Central memory CD4-positive, alpha-beta T cell (primary cell): ENCODE measurements around the gene SLC1A4.
"Not testable (repeated sequence)": the region's sequence is repeated elsewhere in the genome, so short reads cannot be mapped to it uniquely, and the experiment has no call there.

ENCODE experiments used
- DNase-seq: peaks from one replicate; pipeline ENCODE4 v3.0.0; 2022
- total RNA-seq, 3 experiments: gene quantifications; one replicate each; lab custom pipeline; 2026; lab: John Stamatoyannopoulos, UW

SLC1A4 gene
- total RNA-seq = 3.7 to 64.6 (median 49.0) reads per million in 3 experiments

- peak; percentile 72 for DNase-seq
Measured at GRCh38 chr2:64989126-64989981, at the start of gene SLC1A4. Gene SLC1A4, plus strand, starts transcription at chr2:64989399. Its CDS starts 245 bp downstream, at chr2:64989644.

GRCh38 chr2:64941143-64941542 lies 48.1 kb upstream of the SLC1A4 start:
- no peak for DNase-seq

DNA sequence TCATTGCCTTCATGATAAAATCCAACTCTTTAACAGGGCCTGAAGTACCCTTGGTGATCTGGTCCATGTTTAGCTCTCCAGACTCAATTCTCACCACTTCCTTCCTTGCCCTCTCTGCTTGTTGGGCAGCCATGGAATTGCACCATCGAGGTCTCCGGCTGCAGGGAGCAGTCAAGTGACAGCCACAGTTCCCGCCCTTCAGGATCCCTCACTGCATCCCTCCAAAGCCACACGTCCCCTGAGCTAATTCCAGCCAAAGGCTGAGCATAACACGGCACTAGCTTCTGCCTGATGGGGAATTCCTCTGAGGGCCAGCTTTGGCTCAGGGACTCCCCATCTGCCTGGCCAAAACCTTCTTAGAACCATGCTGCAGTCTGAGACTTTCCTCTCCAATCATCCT lies 47.4 kb upstream of the SLC1A4 start:
- DNase-seq = no peak

GRCh38 chr2:64942693-64943092 lies 46.5 kb upstream of the SLC1A4 start:
- DNase-seq = no peak

- no peak for DNase-seq
Measured at GRCh38 chr2:64943387-64944150, 45.6 kb upstream of the SLC1A4 start.

GRCh38 chr2:64944484-64944883 lies 44.7 kb upstream of the SLC1A4 start:
- DNase-seq = no peak

GRCh38 chr2:64945973-64946768 lies 43.0 kb upstream of the SLC1A4 start:
- DNase-seq = peak; percentile 42

- no peak for DNase-seq
Measured at GRCh38 chr2:64946769-64947247, 42.4 kb upstream of the SLC1A4 start.

DNA sequence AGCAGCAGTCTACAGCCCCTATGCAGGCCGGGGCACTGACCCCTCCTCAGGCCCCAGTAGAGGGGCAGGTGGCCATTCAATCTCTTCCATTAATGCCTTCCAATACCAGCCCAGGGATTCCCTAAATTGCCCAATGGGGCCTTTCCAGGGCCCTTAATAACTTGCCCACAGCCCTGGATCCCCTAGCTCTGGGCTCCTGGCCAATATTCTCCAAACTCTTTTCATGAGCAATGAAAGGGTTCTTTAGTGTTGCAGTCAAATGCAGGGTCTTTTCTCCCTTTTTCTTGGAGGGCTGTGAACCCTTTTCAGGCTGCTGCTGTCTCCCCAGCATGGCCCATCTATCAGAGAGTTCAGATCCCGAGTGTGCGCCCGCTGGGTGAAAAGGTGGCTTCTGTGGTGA lies 41.3 kb upstream of the SLC1A4 start:
- no peak for DNase-seq

DNA sequence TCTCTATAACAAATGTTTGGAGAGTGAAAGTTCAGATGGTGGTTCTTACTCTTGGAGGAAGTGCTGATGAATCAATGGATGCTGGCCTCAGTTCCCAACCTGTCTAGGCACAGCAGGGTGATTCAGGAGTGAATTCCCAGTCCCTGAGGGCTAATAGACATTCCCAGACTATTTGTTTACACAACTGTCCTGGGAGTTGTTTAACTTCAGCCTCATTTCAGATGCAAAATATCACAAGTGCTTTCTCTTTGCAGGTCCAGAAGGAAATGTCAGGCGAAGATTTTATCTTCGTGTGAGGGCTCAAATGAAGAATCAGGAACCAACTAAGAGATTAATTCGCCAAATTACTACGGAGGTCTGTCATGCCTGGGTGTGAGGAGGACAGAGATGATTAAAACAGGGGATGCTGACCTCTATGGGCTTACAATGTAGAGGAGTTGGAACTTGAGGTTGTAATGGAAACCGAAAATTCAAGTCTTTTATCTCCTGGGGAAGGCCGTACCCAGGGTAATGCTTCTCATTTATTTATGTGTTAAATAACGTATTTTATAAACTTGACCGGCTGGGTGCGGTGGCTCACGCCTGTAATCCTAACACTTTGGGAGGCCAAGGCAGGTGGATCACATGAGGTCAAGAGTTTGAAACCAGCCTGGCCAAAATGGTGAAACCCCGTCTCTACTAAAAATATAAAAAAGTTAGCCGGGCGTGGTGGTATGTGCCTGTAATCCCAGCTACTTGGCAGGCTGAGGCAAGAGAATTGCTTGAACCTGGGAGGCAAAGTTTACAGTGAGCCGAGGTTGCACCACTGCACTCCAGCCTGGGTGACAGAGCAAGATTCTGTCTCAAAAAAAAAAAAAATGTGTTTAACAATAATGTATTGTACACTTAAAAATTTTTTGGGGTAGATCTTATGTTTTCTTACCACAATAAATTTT lies 38.7 kb upstream of the SLC1A4 start:
- no peak for DNase-seq

DNA sequence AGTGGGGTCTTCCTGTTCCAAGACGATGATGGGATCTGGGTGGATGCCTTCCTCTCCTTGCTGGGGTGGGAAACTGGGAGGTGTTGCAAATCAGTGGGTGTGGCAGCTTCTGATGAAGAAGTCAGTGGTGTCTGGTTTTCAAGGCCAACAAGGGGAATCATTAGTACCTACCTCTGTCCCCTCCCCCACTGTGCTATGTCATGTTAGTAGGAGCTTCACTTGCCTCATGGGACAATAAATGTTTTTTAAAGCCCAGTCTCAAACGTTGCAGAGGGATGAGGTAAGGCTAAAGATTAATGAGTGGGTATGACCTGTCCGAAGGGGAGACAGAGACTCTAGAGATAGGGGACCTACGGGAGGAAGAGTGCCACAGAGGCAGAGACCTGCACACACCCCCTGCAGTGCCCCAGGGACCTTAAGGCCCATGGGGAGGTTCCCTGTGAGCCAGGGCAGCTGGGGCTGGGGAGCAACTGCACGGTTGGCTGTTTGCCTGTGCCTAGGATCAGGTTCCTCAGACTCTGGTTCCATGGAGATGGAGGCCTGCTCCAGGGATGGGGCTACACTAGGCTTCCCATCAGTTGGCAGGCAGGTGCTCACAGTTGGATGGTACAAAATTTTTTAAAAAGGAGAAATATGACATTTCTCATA lies 37.8 kb upstream of the SLC1A4 start:
- DNase-seq = no peak

DNA sequence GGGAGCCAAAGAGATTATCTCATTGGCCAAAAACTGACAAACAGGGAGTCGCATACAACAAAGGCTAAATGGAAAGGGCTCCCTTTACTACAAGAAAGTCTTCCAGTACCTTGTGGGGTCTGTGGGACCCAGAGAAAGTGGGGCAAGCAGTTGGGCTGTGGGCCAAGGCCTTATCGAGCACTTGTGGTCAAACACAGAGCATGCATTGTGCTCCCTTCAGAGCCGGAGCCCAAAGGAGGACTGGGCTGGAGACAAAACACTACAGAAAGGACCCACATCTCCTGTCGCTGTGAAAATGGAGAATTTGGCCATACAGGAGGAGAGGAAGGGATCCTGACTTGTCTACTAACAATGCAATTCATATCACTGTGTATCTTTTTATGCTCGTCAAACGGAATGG lies 37.1 kb upstream of the SLC1A4 start:
- no peak for DNase-seq

GRCh38 chr2:64952511-64953482 lies 36.4 kb upstream of the SLC1A4 start:
- DNase-seq = no peak

DNA sequence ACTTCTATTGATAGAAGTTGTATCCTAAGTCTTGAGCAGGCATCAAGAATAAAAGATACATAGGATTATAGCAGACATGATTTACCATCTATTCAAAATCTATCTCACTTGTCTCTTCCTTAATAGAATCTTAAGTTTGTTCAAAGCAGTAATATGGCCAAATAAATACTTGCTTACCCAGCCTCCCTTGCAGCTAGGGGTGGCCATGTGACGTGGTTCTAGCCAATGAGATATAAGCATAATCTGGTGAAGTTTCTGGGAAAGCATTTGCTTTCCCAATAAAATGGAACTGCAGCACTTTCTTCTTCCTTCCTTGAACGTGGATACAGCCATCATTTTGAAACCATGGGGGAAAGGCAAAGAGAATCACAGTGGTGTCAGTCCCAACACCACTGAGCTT lies 33.7 kb upstream of the SLC1A4 start:
- no peak for DNase-seq

DNA sequence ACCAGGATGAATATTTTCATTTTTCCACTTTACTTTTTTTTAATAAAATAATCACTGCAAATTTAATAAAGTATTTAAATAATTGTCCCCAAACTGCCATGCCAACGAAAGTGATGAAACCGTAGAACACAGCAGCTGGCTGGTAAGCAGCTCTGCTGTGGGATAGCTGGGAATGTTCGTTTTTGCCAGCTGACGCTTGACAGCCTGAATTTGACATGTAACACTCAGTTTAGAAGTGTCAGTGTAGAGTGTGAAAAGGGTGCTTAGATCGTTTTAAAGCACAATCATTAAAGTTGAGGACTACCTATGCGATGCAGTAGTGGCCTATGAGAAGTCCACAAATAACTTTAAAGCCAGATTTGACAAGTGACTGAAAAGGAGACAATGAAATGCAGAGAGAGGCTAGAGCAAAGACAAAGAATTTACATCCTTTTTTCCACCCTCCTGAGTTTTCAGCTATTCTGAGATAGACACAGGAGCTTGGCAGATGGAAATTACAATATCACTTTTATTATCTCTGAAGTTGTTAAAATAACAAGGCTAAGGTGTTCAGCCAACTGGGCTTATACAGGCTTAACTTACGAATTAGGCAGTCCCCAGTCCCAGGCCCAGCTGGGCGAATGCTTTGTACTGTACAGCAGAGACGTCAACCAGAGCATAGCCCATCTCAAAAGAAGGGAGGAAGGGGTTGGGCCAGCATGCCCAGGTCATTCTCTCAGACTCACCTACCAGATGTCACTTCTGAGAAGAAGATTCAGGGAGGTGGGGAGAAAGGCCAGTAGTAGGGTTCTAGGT lies 31.9 kb upstream of the SLC1A4 start:
- no peak for DNase-seq

DNA sequence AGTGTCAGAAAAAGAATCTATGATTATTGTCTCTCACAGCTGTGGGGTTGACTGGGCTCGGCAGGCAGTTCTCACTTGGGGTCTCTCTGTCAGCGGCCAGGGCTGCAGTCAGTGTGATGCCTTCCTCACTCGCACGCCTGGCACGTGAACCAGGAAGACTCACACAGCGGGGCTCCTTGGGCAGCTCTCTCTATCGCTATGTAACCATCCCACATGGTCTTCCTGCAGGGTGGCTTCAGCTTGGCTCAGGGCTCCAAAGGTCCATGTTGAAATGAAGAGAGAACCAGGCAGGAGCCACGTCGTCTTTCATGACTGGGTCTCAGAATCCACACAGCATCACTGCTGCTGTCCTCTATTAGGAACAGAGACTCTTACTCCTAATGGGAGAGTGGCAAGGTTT lies 30.6 kb upstream of the SLC1A4 start:
- no peak for DNase-seq

- no peak for DNase-seq
Measured at GRCh38 chr2:64960819-64961218, 28.4 kb upstream of the SLC1A4 start.

- not testable (repeated sequence) for DNase-seq
Measured at GRCh38 chr2:64963138-64963537, 26.1 kb upstream of the SLC1A4 start.

DNA sequence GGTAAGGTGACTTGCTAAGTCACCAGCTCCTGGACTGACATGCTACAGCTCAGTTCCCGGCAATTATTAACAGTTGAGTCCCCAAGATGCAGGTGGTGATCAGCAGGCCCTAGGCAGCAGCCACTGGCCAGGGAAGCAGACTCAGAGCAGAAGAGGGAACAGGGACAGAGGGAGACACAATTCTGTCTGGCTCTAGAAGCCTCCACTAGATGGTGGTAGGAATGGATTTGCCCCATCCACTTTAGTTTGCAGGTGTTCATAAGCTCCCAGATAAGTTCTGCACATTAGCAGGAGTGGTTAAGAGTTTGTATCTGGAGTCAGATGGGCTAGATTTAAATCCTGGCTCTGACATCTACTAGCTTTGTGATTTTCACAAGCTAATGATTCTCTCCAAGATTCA lies 25.5 kb upstream of the SLC1A4 start:
- no peak for DNase-seq
